ENCODE measurements around the gene POC1A.

The POC1A gene

GRCh38 chr3:52150860-52151259 is 3.4 kb downstream of the POC1A start:
- no peak for DNase-seq (ENCODE audit: low spot score)

- DNase-seq (ENCODE audit: low spot score) = no peak
Measured at GRCh38 chr3:52150357-52150756, 3.9 kb downstream of the POC1A start.

- DNase-seq (ENCODE audit: low spot score) = no peak
Measured at GRCh38 chr3:52149726-52150125, 4.5 kb downstream of the POC1A start.

- no peak for DNase-seq (ENCODE audit: low spot score)
Measured at GRCh38 chr3:52149021-52149420, 5.2 kb downstream of the POC1A start.

- no peak for DNase-seq (ENCODE audit: low spot score)
Measured at GRCh38 chr3:52147804-52148203, 6.4 kb downstream of the POC1A start.

- DNase-seq (ENCODE audit: low spot score) = no peak
Measured at GRCh38 chr3:52146811-52147210, 7.4 kb downstream of the POC1A start.

- DNase-seq (ENCODE audit: low spot score) = no peak
Measured at GRCh38 chr3:52146189-52146588, 8.0 kb downstream of the POC1A start.

- DNase-seq (ENCODE audit: low spot score) = no peak
Measured at GRCh38 chr3:52145736-52146110, 8.5 kb downstream of the POC1A start.

- no peak for DNase-seq (ENCODE audit: low spot score)
Measured at GRCh38 chr3:52144796-52145735, 9.2 kb downstream of the POC1A start.

GRCh38 chr3:52144034-52144795 is 10.0 kb downstream of the POC1A start:
- peak; percentile 93 for DNase-seq (ENCODE audit: low spot score)

GRCh38 chr3:52143616-52144015 is 10.6 kb downstream of the POC1A start:
- no peak for DNase-seq (ENCODE audit: low spot score)

- no peak for DNase-seq (ENCODE audit: low spot score)
Measured at GRCh38 chr3:52143156-52143555, 11.1 kb downstream of the POC1A start.

- DNase-seq (ENCODE audit: low spot score) = no peak
Measured at GRCh38 chr3:52141751-52142150, 12.5 kb downstream of the POC1A start.

GRCh38 chr3:52140769-52141168 is 13.5 kb downstream of the POC1A start:
- no peak for DNase-seq (ENCODE audit: low spot score)

GRCh38 chr3:52140000-52140399 is 14.2 kb downstream of the POC1A start:
- no peak for DNase-seq (ENCODE audit: low spot score)

GRCh38 chr3:52137311-52137710 is 16.9 kb downstream of the POC1A start:
- DNase-seq (ENCODE audit: low spot score) = no peak

- no peak for DNase-seq (ENCODE audit: low spot score)
Measured at GRCh38 chr3:52136513-52136912, 17.7 kb downstream of the POC1A start.

GRCh38 chr3:52135332-52135731 is 18.9 kb downstream of the POC1A start:
- no peak for DNase-seq (ENCODE audit: low spot score)

- no peak for DNase-seq (ENCODE audit: low spot score)
Measured at GRCh38 chr3:52134761-52135160, 19.5 kb downstream of the POC1A start.

GRCh38 chr3:52132930-52133329 is 21.3 kb downstream of the POC1A start:
- DNase-seq (ENCODE audit: low spot score) = no peak

- DNase-seq (ENCODE audit: low spot score) = no peak
Measured at GRCh38 chr3:52132041-52132440, 22.2 kb downstream of the POC1A start.

- no peak for DNase-seq (ENCODE audit: low spot score)
Measured at GRCh38 chr3:52130966-52131622, 23.1 kb downstream of the POC1A start.
